Loucy (cell line): ENCODE results near the gene TAF9B.
"Not testable (repeated sequence)": the region's sequence is repeated elsewhere in the genome, so short reads cannot be mapped to it uniquely, and the experiment has no call there.

ENCODE experiments used
- H2AFZ ChIP-seq: fragments of 200-600 bp; sonication (generic); 2 replicates; pipeline ENCODE4 v1.6.0; 2016; ENCODE audit warnings: antibody characterized with exemption, mild to moderate bottlenecking, low read length, moderate library complexity
- H3F3A ChIP-seq: fragments of 200-600 bp; 2 replicates; pipeline ENCODE4 v1.6.0; 2016; ENCODE audit warnings: antibody characterized with exemption, low read depth, mild to moderate bottlenecking
- H3K27me3 ChIP-seq: fragments of 200-600 bp; sonication (generic); 2 replicates; pipeline ENCODE4 v1.6.1; 2014; ENCODE audit warnings: low read length, mild to moderate bottlenecking; ENCODE audit not compliant: insufficient read depth, poor library complexity, severe bottlenecking
- H3K36me3 ChIP-seq: fragments of 200-600 bp; sonication (generic); 2 replicates; pipeline ENCODE4 v1.6.1; 2016; ENCODE audit warnings: low read length; ENCODE audit not compliant: insufficient read depth
- H3K4me1 ChIP-seq: fragments of 200-600 bp; sonication (generic); 2 replicates; pipeline ENCODE4 v1.5.1; 2014; ENCODE audit warnings: low read length, mild to moderate bottlenecking; ENCODE audit not compliant: insufficient read depth, poor library complexity, severe bottlenecking
- H3K4me2 ChIP-seq: fragments of 200-600 bp; sonication (generic); 2 replicates; pipeline ENCODE4 v1.6.0; 2014; ENCODE audit warnings: antibody characterized with exemption, low read length, low read depth, mild to moderate bottlenecking; ENCODE audit not compliant: poor library complexity, severe bottlenecking
- H3K4me3 ChIP-seq: fragments of 200-600 bp; sonication (generic); 2 replicates; pipeline ENCODE4 v1.5.1; 2014; ENCODE audit warnings: low read length, mild to moderate bottlenecking, mixed read lengths; ENCODE audit not compliant: poor library complexity, severe bottlenecking
- H3K79me2 ChIP-seq: fragments of 200-600 bp; sonication (generic); 2 replicates; pipeline ENCODE4 v1.6.1; 2014; ENCODE audit warnings: low read length; ENCODE audit not compliant: insufficient read depth
- H3K9ac ChIP-seq: fragments of 200-600 bp; sonication (generic); 2 replicates; pipeline ENCODE4 v1.6.0; 2014; ENCODE audit warnings: mild to moderate bottlenecking, low read depth, low read length, moderate library complexity; ENCODE audit not compliant: poor library complexity, severe bottlenecking
- H3K9me2 ChIP-seq: fragments of 200-600 bp; sonication (generic); replicated peaks from 2 replicates; pipeline ENCODE4 v1.6.1; 2016; ENCODE audit warnings: low read depth, low read length, mixed read lengths
- H3K9me3 ChIP-seq: fragments of 200-600 bp; sonication (generic); 2 replicates; pipeline ENCODE4 v1.6.1; 2014; ENCODE audit warnings: mild to moderate bottlenecking, antibody characterized with exemption, low read length, low read depth; ENCODE audit not compliant: insufficient read depth
- H4K20me1 ChIP-seq: fragments of 200-600 bp; sonication (generic); 2 replicates; pipeline ENCODE4 v1.6.0; 2014; ENCODE audit warnings: antibody characterized with exemption, low read length, mild to moderate bottlenecking; ENCODE audit not compliant: insufficient read depth, poor library complexity, severe bottlenecking
- CTCF ChIP-seq: fragments of 200-600 bp; sonication (generic); conservative IDR thresholded peaks from 2 replicates; pipeline ENCODE4 v1.5.1; 2014; ENCODE audit warnings: mild to moderate bottlenecking, antibody characterized with exemption, low read length
- EZH2phosphoT487 ChIP-seq: fragments of 200-600 bp; IDR thresholded peaks from 2 replicates; pipeline ENCODE4 v1.6.1; 2018; ENCODE audit warnings: antibody characterized with exemption, mild to moderate bottlenecking, moderate library complexity, borderline replicate concordance

TAF9B gene

GRCh38 chrX:78130396-78130795 lies 9.1 kb downstream of the TAF9B start:
- no peaks in the 10 kb centered on the region; the same call in 1 of the 2 replicates for H3K79me2 ChIP-seq
- no peaks in the 10 kb centered on the region for H3K27me3 ChIP-seq
- TF ChIP-seq EZH2phosphoT487 (no peak), CTCF (no peak)
- no peak overlapping the region for H2AFZ ChIP-seq
- no peaks in the 10 kb centered on the region for H3K4me1 ChIP-seq
- no peaks in the 10 kb centered on the region for H3F3A ChIP-seq
- no peaks in the 10 kb centered on the region for H3K9me2 ChIP-seq
- peaks cover 48% of the 10 kb centered on the region; the same call in 1 of the 2 replicates for H3K36me3 ChIP-seq
- H4K20me1 ChIP-seq = peaks cover 2% of the 10 kb centered on the region
- H3K4me2 ChIP-seq = no peak overlapping the region
- no peak overlapping the region for H3K4me3 ChIP-seq
- H3K9me3 ChIP-seq = no peaks in the 10 kb centered on the region
- no peak overlapping the region for H3K9ac ChIP-seq

- H3K4me2 ChIP-seq = no peak overlapping the region
- H4K20me1 ChIP-seq = peaks cover 9% of the 10 kb centered on the region
- H2AFZ ChIP-seq = no peak overlapping the region
- H3K4me1 ChIP-seq = no peaks in the 10 kb centered on the region
- no peaks in the 10 kb centered on the region for H3F3A ChIP-seq
- H3K27me3 ChIP-seq = no peaks in the 10 kb centered on the region
- no peak overlapping the region for H3K9ac ChIP-seq
- H3K9me2 ChIP-seq = no peaks in the 10 kb centered on the region
- no peak for TF ChIP-seq CTCF
- TF ChIP-seq EZH2phosphoT487 = no peak
- no peaks in the 10 kb centered on the region for H3K9me3 ChIP-seq
- H3K36me3 ChIP-seq = peaks cover 55% of the 10 kb centered on the region
- no peak overlapping the region for H3K4me3 ChIP-seq
- H3K79me2 ChIP-seq = peaks cover 5% of the 10 kb centered on the region; the same call in 1 of the 2 replicates
Measured at GRCh38 chrX:78129714-78130113, 9.7 kb downstream of the TAF9B start.

GRCh38 chrX:78125781-78126180 lies 13.7 kb downstream of the TAF9B start:
- not testable (repeated sequence) for H3K27me3 ChIP-seq, H2AFZ ChIP-seq, H3K9me3 ChIP-seq, H3K9ac ChIP-seq, H3K4me1 ChIP-seq, H3K4me2 ChIP-seq, H3F3A ChIP-seq, H3K4me3 ChIP-seq, H3K9me2 ChIP-seq
- Histone ChIP-seq H4K20me1 (peaks cover 40% of the 10 kb centered on the region), H3K36me3 (peaks cover 91% of the 10 kb centered on the region), H3K79me2 (peaks cover 43% of the 10 kb centered on the region)

- Histone ChIP-seq H3K4me3 (no peak overlapping the region), H2AFZ (no peak overlapping the region), H3K36me3 (peaks cover 90% of the 10 kb centered on the region), H3F3A (no peaks in the 10 kb centered on the region), H3K9me2 (no peaks in the 10 kb centered on the region), H3K27me3 (no peaks in the 10 kb centered on the region), H3K4me1 (no peaks in the 10 kb centered on the region), H3K9ac (no peak overlapping the region), H3K79me2 (peaks cover 50% of the 10 kb centered on the region), H3K4me2 (no peak overlapping the region), H3K9me3 (no peaks in the 10 kb centered on the region), H4K20me1 (peaks cover 43% of the 10 kb centered on the region)
- TF ChIP-seq CTCF (no peak), EZH2phosphoT487 (no peak)
Measured at GRCh38 chrX:78125148-78125547, 14.3 kb downstream of the TAF9B start.
